ENCODE results near the gene MAN1C1. TPM values are rescaled to one million over a fixed set of nuclear protein-coding genes. Genes with fewer than 3 reads are reported as not detected.
"Not testable (repeated sequence)": the region's sequence is repeated elsewhere in the genome, so short reads cannot be mapped to it uniquely, and the experiment has no call there.

Gene MAN1C1
- total RNA-seq, 1 experiment from 2014 or later: 3.3 TPM

GRCh38 chr1:25634896-25635295, 18.3 kb downstream of the MAN1C1 start:
- DNase-seq (ENCODE audit: low read depth): no peak

GRCh38 chr1:25636141-25636540, 19.6 kb downstream of the MAN1C1 start:
- not testable (repeated sequence) for DNase-seq (ENCODE audit: low read depth)

- no peak for DNase-seq (ENCODE audit: low read depth)
Measured at GRCh38 chr1:25640646-25641328, 24.2 kb downstream of the MAN1C1 start.

- DNase-seq (ENCODE audit: low read depth): no peak
Measured at GRCh38 chr1:25641329-25641725, 24.7 kb downstream of the MAN1C1 start.

- DNase-seq (ENCODE audit: low read depth): no peak
Measured at GRCh38 chr1:25641931-25642573, 25.5 kb downstream of the MAN1C1 start.

- DNase-seq (ENCODE audit: low read depth): no peak
Measured at GRCh38 chr1:25642574-25643108, 26.1 kb downstream of the MAN1C1 start.

GRCh38 chr1:25643929-25644328, 27.3 kb downstream of the MAN1C1 start:
- no peak for DNase-seq (ENCODE audit: low read depth)

- no peak for DNase-seq (ENCODE audit: low read depth)
Measured at GRCh38 chr1:25644962-25645361, 28.4 kb downstream of the MAN1C1 start.

- no peak for DNase-seq (ENCODE audit: low read depth)
Measured at GRCh38 chr1:25645637-25646400, 29.2 kb downstream of the MAN1C1 start.

- no peak for DNase-seq (ENCODE audit: low read depth)
Measured at GRCh38 chr1:25647106-25647505, 30.5 kb downstream of the MAN1C1 start.

- DNase-seq (ENCODE audit: low read depth): no peak
Measured at GRCh38 chr1:25647863-25648262, 31.3 kb downstream of the MAN1C1 start.

GRCh38 chr1:25648681-25649440, 32.3 kb downstream of the MAN1C1 start:
- DNase-seq (ENCODE audit: low read depth): peak; percentile 38

GRCh38 chr1:25649505-25650288, 33.1 kb downstream of the MAN1C1 start:
- no peak for DNase-seq (ENCODE audit: low read depth)

GRCh38 chr1:25650289-25650576, 33.6 kb downstream of the MAN1C1 start:
- no peak for DNase-seq (ENCODE audit: low read depth)

- no peak for DNase-seq (ENCODE audit: low read depth)
Measured at GRCh38 chr1:25651036-25651640, 34.5 kb downstream of the MAN1C1 start.

- DNase-seq (ENCODE audit: low read depth): no peak
Measured at GRCh38 chr1:25651824-25652741, 35.5 kb downstream of the MAN1C1 start.

GRCh38 chr1:25653558-25653957, 37.0 kb downstream of the MAN1C1 start:
- no peak for DNase-seq (ENCODE audit: low read depth)

- no peak for DNase-seq (ENCODE audit: low read depth)
Measured at GRCh38 chr1:25654109-25654660, 37.6 kb downstream of the MAN1C1 start.

- no peak for DNase-seq (ENCODE audit: low read depth)
Measured at GRCh38 chr1:25657121-25657882, 40.7 kb downstream of the MAN1C1 start.
